HepG2 (cell line): ENCODE measurements around the gene PTK7. TPM values are rescaled to one million over a fixed set of nuclear protein-coding genes. Genes with fewer than 3 reads are reported as not detected.

Experiments
- AHDC1 ChIP-seq: sonication (generic); formaldehyde crosslinking; IDR thresholded peaks from 2 replicates; pipeline ENCODE4 v1.5.1; 2020; ENCODE audit warnings: mild to moderate bottlenecking, missing genetic modification reagents, borderline replicate concordance
- ATAD3A ChIP-seq: sonication (generic); formaldehyde crosslinking; IDR thresholded peaks from 2 replicates; pipeline ENCODE4 v1.4.0; 2020; ENCODE audit warnings: missing genetic modification reagents
- CBX5 ChIP-seq: sonication (generic); formaldehyde crosslinking; IDR thresholded peaks from 2 replicates; pipeline ENCODE4 v1.4.0; 2020; ENCODE audit warnings: missing genetic modification reagents, borderline replicate concordance
- CTCF ChIP-seq: sonication (generic); formaldehyde crosslinking; IDR thresholded peaks from 2 replicates; pipeline ENCODE4 v1.5.0; 2020; ENCODE audit warnings: mild to moderate bottlenecking, missing genetic modification reagents, moderate library complexity
- DMTF1 ChIP-seq: sonication (generic); formaldehyde crosslinking; IDR thresholded peaks from 2 replicates; pipeline ENCODE4 v1.4.0; 2020; ENCODE audit warnings: mild to moderate bottlenecking, missing genetic modification reagents
- HDAC6 ChIP-seq: fragments of 200-600 bp; sonication (generic); IDR thresholded peaks from 2 replicates; pipeline ENCODE4 v1.7.0; 2017; ENCODE audit warnings: mild to moderate bottlenecking, antibody characterized with exemption, low read length, low read depth
- KMT2A ChIP-seq: sonication (generic); formaldehyde crosslinking; IDR thresholded peaks from 2 replicates; pipeline ENCODE4 v1.4.0; 2020; ENCODE audit warnings: missing genetic modification reagents
- MAFF ChIP-seq: IDR thresholded peaks from 2 replicates; pipeline ENCODE4 v1.6.1; 2011; ENCODE audit warnings: low read depth, low read length, improper control_type of control experiment
- MTF1 ChIP-seq: sonication (generic); formaldehyde crosslinking; IDR thresholded peaks from 2 replicates; pipeline ENCODE4 v1.5.0; 2020; ENCODE audit warnings: missing genetic modification reagents
- MXI1 ChIP-seq: IDR thresholded peaks from 3 replicates; pipeline ENCODE4 v1.6.1; 2012; ENCODE audit warnings: low read depth, low read length, inconsistent platforms, borderline replicate concordance
- PREB ChIP-seq: sonication (generic); formaldehyde crosslinking; IDR thresholded peaks from 2 replicates; pipeline ENCODE4 v1.4.0; 2020; ENCODE audit warnings: missing genetic modification reagents
- ZFAT ChIP-seq: sonication (generic); formaldehyde crosslinking; conservative IDR thresholded peaks from 2 replicates; pipeline ENCODE4 v1.8.1; 2023; ENCODE audit warnings: missing genetic modification reagents, inconsistent platforms
- ZFP91 ChIP-seq: sonication (generic); formaldehyde crosslinking; IDR thresholded peaks from 2 replicates; pipeline ENCODE4 v1.9.0; 2022; ENCODE audit warnings: missing genetic modification reagents, mild to moderate bottlenecking, borderline replicate concordance
- ZNF10 ChIP-seq: sonication (generic); formaldehyde crosslinking; IDR thresholded peaks from 2 replicates; pipeline ENCODE4 v1.4.0; 2020; ENCODE audit warnings: mild to moderate bottlenecking, low read depth, missing genetic modification reagents, borderline replicate concordance
- ZNF232 ChIP-seq: sonication (generic); formaldehyde crosslinking; IDR thresholded peaks from 2 replicates; pipeline ENCODE4 v1.4.0; 2020; ENCODE audit warnings: missing genetic modification reagents, borderline replicate concordance
- ZNF563 ChIP-seq: sonication (generic); formaldehyde crosslinking; IDR thresholded peaks from 2 replicates; pipeline ENCODE4 v1.8.0; 2022; ENCODE audit warnings: mild to moderate bottlenecking, moderate library complexity, missing genetic modification reagents
- polyA plus RNA-seq, 8 experiments: library from polyadenylated mRNA; depleted of rRNA in 3 of 8; stranded (reverse) in 7 of 8; unstranded in 1 of 8; fragments of >200 nt; fragmentation: Illumina TruSeq in 4 of 8; extraction: Trizol in 4 of 8; gene quantifications; 2 replicates each; pipeline versions ENCODE4 v1.2.1 to v1.2.3, GENCODE V29; 2011 to 2016; ENCODE audit warnings: low read depth in 4 of 8, missing spikeins in 1 of 8, mixed read lengths in 1 of 8; ENCODE audit not compliant: insufficient read depth in 1 of 8
- total RNA-seq, 5 experiments: library from RNA; depleted of rRNA; stranded (reverse); fragments of >200 nt; fragmentation: Illumina TruSeq; extraction: Trizol; gene quantifications; 2 replicates each; pipeline ENCODE4 v1.2.3, GENCODE V29; 2016; ENCODE audit warnings: low read depth in 1 of 5

PTK7 gene
- total and polyA plus RNA-seq, 2 of the 13 experiments (the other 11 are each of a cell fraction or from before 2014, with no cell fraction given), result 98.5 to 99.8 TPM

- TF ChIP-seq AHDC1 (CRISPR knock-in tag), result no peak
- TF ChIP-seq MAFF, result no peak
- no peak; the same call in none of the 2 replicates for TF ChIP-seq MTF1 (CRISPR knock-in tag)
- no peak for TF ChIP-seq ZNF10 (CRISPR knock-in tag)
- no peak for TF ChIP-seq HDAC6
- no peak for TF ChIP-seq CBX5 (CRISPR knock-in tag)
- 0 out of 2 replicates have a peak, but pooled peaks have one; percentile 15 for TF ChIP-seq ZFAT (CRISPR knock-in tag)
- peak; percentile 100 for TF ChIP-seq ZFP91 (CRISPR knock-in tag)
- 0 out of 2 replicates have a peak, but pooled peaks have one; percentile 67 for TF ChIP-seq PREB (CRISPR knock-in tag)
- peak; percentile 77 for TF ChIP-seq CTCF
- no peak for TF ChIP-seq KMT2A
- TF ChIP-seq ZNF232 (CRISPR knock-in tag), result no peak
- peak; percentile 86; the same call in 2 of the 3 replicates for TF ChIP-seq MXI1
- no peak; the same call in 1 of the 2 replicates for TF ChIP-seq ZNF563 (CRISPR knock-in tag)
- TF ChIP-seq ATAD3A (CRISPR knock-in tag), result no peak
- no peak for TF ChIP-seq DMTF1
Measured at GRCh38 chr6:43170931-43171706, 95.0 kb downstream of the PTK7 start, which contains the start of gene SRF (continued).
